Subcutaneous abdominal adipose tissue (tissue), 5 donors: ENCODE data around the gene PNMA1.

Experiments used
- H3K27ac ChIP-seq: one replicate; pipeline ENCODE4 v1.7.0; 2013; ENCODE audit warnings: low read depth, mild to moderate bottlenecking, inconsistent platforms, low read length, moderate library complexity
- H3K27me3 ChIP-seq, 5 donors: one replicate each; pipeline ENCODE4 v1.7.0; 2013; ENCODE audit warnings: low read length in 5 of 5, inconsistent platforms in 1 of 5; ENCODE audit not compliant: control insufficient read depth in 5 of 5, insufficient read depth in 4 of 5
- H3K36me3 ChIP-seq, 5 donors: one replicate each; pipeline ENCODE4 v1.7.0; 2013; ENCODE audit warnings: low read length in 5 of 5; ENCODE audit not compliant: control insufficient read depth in 5 of 5, insufficient read depth in 5 of 5
- H3K4me1 ChIP-seq, 5 donors: one replicate each; pipeline ENCODE4 v1.7.0; 2013; ENCODE audit warnings: low read length in 5 of 5, mild to moderate bottlenecking in 3 of 5, moderate library complexity in 1 of 5; ENCODE audit not compliant: control insufficient read depth in 5 of 5, insufficient read depth in 5 of 5
- H3K4me3 ChIP-seq, 5 donors: one replicate each; pipeline ENCODE4 v1.7.0; 2013; ENCODE audit warnings: low read length in 5 of 5, low read depth in 1 of 5
- H3K9ac ChIP-seq, 5 donors: one replicate each; pipeline ENCODE4 v1.7.0; 2013; ENCODE audit warnings: low read length in 5 of 5, mild to moderate bottlenecking in 4 of 5, moderate library complexity in 3 of 5
- H3K9me3 ChIP-seq, 5 donors: one replicate each; pipeline ENCODE4 v1.7.0; 2013; ENCODE audit warnings: low read length in 5 of 5; ENCODE audit not compliant: control insufficient read depth in 5 of 5
- donor health status: healthy.
- donor health status: healthy.
- donor health status: healthy.
- donor health status: healthy.
- donor health status: healthy.

The PNMA1 gene

GRCh38 chr14:73713803-73714655, at the start of gene PNMA1:
PNMA1 (minus strand) TSS chr14:73714384; CDS start chr14:73713639, 745 bp downstream.
- Histone ChIP-seq H3K4me1 (peaks cover 12 to 45% (median 42%) of the 10 kb centered on the region in 5 donors), H3K36me3 (peaks cover 0 to 34% (median 26%) of the 10 kb centered on the region in 5 donors), H3K4me3 (peak within 1 kb of the TSS; percentile 78 to 97 (median 94)), H3K9me3 (no peaks in the 10 kb centered on the region), H3K27me3 (no peaks in the 10 kb centered on the region), H3K9ac (peak within 1 kb of the TSS; percentile 57 to 82 (median 71)), H3K27ac (peak within 1 kb of the TSS; percentile 87)

GRCh38 chr14:73763396-73763795, 49.2 kb upstream of the PNMA1 start:
- Histone ChIP-seq H3K36me3 (no peaks in the 10 kb centered on the region), H3K27me3 (no peaks in the 10 kb centered on the region), H3K9me3 (no peaks in the 10 kb centered on the region), H3K4me3 (no peak overlapping the region), H3K4me1 (peaks cover 16 to 81% (median 69%) of the 10 kb centered on the region in 5 donors), H3K27ac (peak overlapping the region; percentile 59), H3K9ac (no peak overlapping the region)

- no peak overlapping the region for H3K4me3 ChIP-seq
- no peaks in the 10 kb centered on the region for H3K27me3 ChIP-seq
- peak overlapping the region in 2 of 5 donors; percentile 16 to 44 for H3K9ac ChIP-seq
- H3K9me3 ChIP-seq, result no peaks in the 10 kb centered on the region
- no peaks in the 10 kb centered on the region for H3K36me3 ChIP-seq
- peak overlapping the region; percentile 37 for H3K27ac ChIP-seq
- peaks cover 19 to 83% (median 75%) of the 10 kb centered on the region in 5 donors for H3K4me1 ChIP-seq
Measured at GRCh38 chr14:73762375-73762822, 48.2 kb upstream of the PNMA1 start.

GRCh38 chr14:73761618-73762355, 47.6 kb upstream of the PNMA1 start:
- H3K27ac ChIP-seq, result peak overlapping the region; percentile 37
- H3K9me3 ChIP-seq, result no peaks in the 10 kb centered on the region
- H3K9ac ChIP-seq, result peak overlapping the region in 4 of 5 donors; percentile 17 to 58 (median 42)
- H3K4me3 ChIP-seq, result no peak overlapping the region
- no peaks in the 10 kb centered on the region for H3K27me3 ChIP-seq
- no peaks in the 10 kb centered on the region for H3K36me3 ChIP-seq
- H3K4me1 ChIP-seq, result peaks cover 24 to 86% (median 78%) of the 10 kb centered on the region in 5 donors

- Histone ChIP-seq H3K9ac (peak overlapping the region; percentile 60 to 85 (median 74)), H3K4me3 (peak overlapping the region; percentile 48 to 83 (median 72)), H3K4me1 (peaks cover 30 to 87% (median 81%) of the 10 kb centered on the region in 5 donors), H3K27me3 (no peaks in the 10 kb centered on the region), H3K27ac (peak overlapping the region; percentile 93), H3K36me3 (no peaks in the 10 kb centered on the region), H3K9me3 (no peaks in the 10 kb centered on the region)
Measured at GRCh38 chr14:73760598-73761586, 46.7 kb upstream of the PNMA1 start.

- H3K36me3 ChIP-seq, result no peaks in the 10 kb centered on the region
- H3K4me3 ChIP-seq, result peak overlapping the region; percentile 48 to 83 (median 72)
- peak overlapping the region; percentile 60 to 86 (median 79) for H3K9ac ChIP-seq
- peak overlapping the region; percentile 93 for H3K27ac ChIP-seq
- H3K4me1 ChIP-seq, result peaks cover 33 to 87% (median 81%) of the 10 kb centered on the region in 5 donors
- no peaks in the 10 kb centered on the region for H3K27me3 ChIP-seq
- no peaks in the 10 kb centered on the region for H3K9me3 ChIP-seq
Measured at GRCh38 chr14:73759714-73760597, 45.8 kb upstream of the PNMA1 start.

- H3K27me3 ChIP-seq, result no peaks in the 10 kb centered on the region
- H3K4me3 ChIP-seq, result peak overlapping the region in 4 of 5 donors; percentile 72 to 83 (median 78)
- no peaks in the 10 kb centered on the region for H3K36me3 ChIP-seq
- peak overlapping the region; percentile 98 for H3K27ac ChIP-seq
- peak overlapping the region; percentile 71 to 86 (median 82) for H3K9ac ChIP-seq
- peaks cover 38 to 87% (median 82%) of the 10 kb centered on the region in 5 donors for H3K4me1 ChIP-seq
- H3K9me3 ChIP-seq, result no peaks in the 10 kb centered on the region
Measured at GRCh38 chr14:73759183-73759713, 45.1 kb upstream of the PNMA1 start.

- H3K27ac ChIP-seq, result peak overlapping the region; percentile 98
- H3K4me1 ChIP-seq, result peaks cover 45 to 87% (median 82%) of the 10 kb centered on the region in 5 donors
- H3K36me3 ChIP-seq, result no peaks in the 10 kb centered on the region
- H3K9ac ChIP-seq, result peak overlapping the region; percentile 71 to 86 (median 80)
- H3K4me3 ChIP-seq, result peak overlapping the region; percentile 61 to 83 (median 77)
- no peaks in the 10 kb centered on the region for H3K9me3 ChIP-seq
- H3K27me3 ChIP-seq, result no peaks in the 10 kb centered on the region
Measured at GRCh38 chr14:73758392-73759182, 44.4 kb upstream of the PNMA1 start.
